IMR-90 (cell line): Measurements from ENCODE around the gene TLK2. TPM values are rescaled to one million over a fixed set of nuclear protein-coding genes. Genes with fewer than 3 reads are reported as not detected.

Source experiments
- ATAC-seq: fragments of 200-7000 bp; cut with Tn5 transposase; 2 replicates; pipeline ENCODE4 v1.9.1; 2020; ENCODE audit warnings: low read depth, mild to moderate bottlenecking, moderate library complexity
- BruUV-seq: library from RNA; stranded (reverse); fragments of 400-500 nt; replicated peaks from 2 replicates; lab custom pipeline; 2021; lab: Mats Ljungman, UMichigan
- CTCF ChIA-PET: fragments of 300-600 bp; formaldehyde crosslinking; extraction: SDS; loops from one replicate; lab custom pipeline; 2021; ENCODE audit warnings: antibody characterized with exemption; lab: Yijun Ruan, JAX
- POLR2A ChIA-PET: fragments of 300-600 bp; sonication (Branson Sonifier 250); formaldehyde crosslinking; loops from one replicate; lab custom pipeline; 2022; ENCODE audit warnings: antibody characterized with exemption; ENCODE audit not compliant: unreplicated experiment; lab: Charles Lee
- DNase-seq: peaks from one replicate; pipeline ENCODE4 v3.0.0; 2013
- H2AFZ ChIP-seq: replicated peaks from 2 replicates; pipeline ENCODE3; 2013; ENCODE audit warnings: low read length, mild to moderate bottlenecking; ENCODE audit not compliant: poor library complexity
- H2AK5ac ChIP-seq: 2 replicates; pipeline ENCODE4 v1.6.1; 2013; ENCODE audit warnings: low read depth, low read length, inconsistent platforms
- H2AK9ac ChIP-seq: replicated peaks from 2 replicates; pipeline ENCODE3; 2013; ENCODE audit warnings: mild to moderate bottlenecking, low read depth, low read length, moderate library complexity; ENCODE audit not compliant: poor library complexity
- H2BK120ac ChIP-seq: 2 replicates; pipeline ENCODE4 v1.6.1; 2013; ENCODE audit warnings: low read depth, low read length, inconsistent platforms
- H2BK15ac ChIP-seq: 3 replicates; pipeline ENCODE4 v1.6.1; 2013; ENCODE audit warnings: low read depth, low read length, inconsistent platforms
- H2BK20ac ChIP-seq: 2 replicates; pipeline ENCODE4 v1.6.1; 2013; ENCODE audit warnings: low read depth, mild to moderate bottlenecking, inconsistent platforms, low read length, moderate library complexity
- H2BK5ac ChIP-seq: 2 replicates; pipeline ENCODE4 v1.6.1; 2013; ENCODE audit warnings: mild to moderate bottlenecking, low read depth, low read length, inconsistent platforms; ENCODE audit not compliant: poor library complexity, severe bottlenecking
- H3K14ac ChIP-seq: replicated peaks from 2 replicates; pipeline ENCODE4 v1.6.1; 2013; ENCODE audit warnings: low read depth, low read length, inconsistent platforms
- H3K18ac ChIP-seq: 2 replicates; pipeline ENCODE4 v1.6.1; 2013; ENCODE audit warnings: low read depth, low read length, control low read depth
- H3K23ac ChIP-seq: 2 replicates; pipeline ENCODE4 v1.6.1; 2013; ENCODE audit warnings: low read depth, low read length, inconsistent platforms
- H3K27ac ChIP-seq: 2 replicates; pipeline ENCODE4 v1.5.1; 2013; ENCODE audit warnings: mild to moderate bottlenecking, control low read depth, low read length; ENCODE audit not compliant: insufficient read depth
- H3K27me3 ChIP-seq: 2 replicates; pipeline ENCODE4 v1.6.1; 2013; ENCODE audit warnings: low read length; ENCODE audit not compliant: control insufficient read depth, insufficient read depth
- H3K36me3 ChIP-seq: 2 replicates; pipeline ENCODE4 v1.6.1; 2013; ENCODE audit warnings: low read length, mixed read lengths; ENCODE audit not compliant: control insufficient read depth, insufficient read depth
- H3K4ac ChIP-seq: 2 replicates; pipeline ENCODE4 v1.6.1; 2013; ENCODE audit warnings: low read depth, low read length, inconsistent platforms
- H3K4me1 ChIP-seq: 2 replicates; pipeline ENCODE4 v1.6.1; 2013; ENCODE audit warnings: low read length, mixed read lengths; ENCODE audit not compliant: control insufficient read depth, insufficient read depth
- H3K4me2 ChIP-seq: 2 replicates; pipeline ENCODE4 v1.6.1; 2013; ENCODE audit warnings: low read depth, mild to moderate bottlenecking, control low read depth, low read length, moderate library complexity
- H3K4me3 ChIP-seq: 2 replicates; pipeline ENCODE4 v1.5.1; 2013; ENCODE audit warnings: low read depth, mild to moderate bottlenecking, control low read depth, low read length, moderate library complexity; ENCODE audit not compliant: insufficient read depth
- H3K56ac ChIP-seq: 2 replicates; pipeline ENCODE4 v1.6.1; 2013; ENCODE audit warnings: low read length, inconsistent platforms; ENCODE audit not compliant: insufficient read depth; ENCODE audit errors: extremely low read depth
- H3K79me1 ChIP-seq, 2 experiments: 2 replicates each; pipeline ENCODE4 v1.6.1; 2013; ENCODE audit warnings: low read length in 2 of 2, inconsistent platforms in 1 of 2, low read depth in 1 of 2
- H3K9ac ChIP-seq: 2 replicates; pipeline ENCODE4 v1.6.1; 2013; ENCODE audit warnings: low read depth, low read length, control low read depth
- H3K9me1 ChIP-seq: 2 replicates; pipeline ENCODE4 v1.6.1; 2013; ENCODE audit warnings: low read length, inconsistent platforms; ENCODE audit not compliant: insufficient read depth
- H3K9me3 ChIP-seq: 2 replicates; pipeline ENCODE4 v1.6.1; 2013; ENCODE audit warnings: low read length; ENCODE audit not compliant: control insufficient read depth, insufficient read depth
- H4K20me1 ChIP-seq: 2 replicates; pipeline ENCODE4 v1.6.1; 2013; ENCODE audit warnings: low read length, inconsistent platforms; ENCODE audit not compliant: insufficient read depth
- H4K5ac ChIP-seq: 2 replicates; pipeline ENCODE4 v1.6.1; 2013; ENCODE audit warnings: mild to moderate bottlenecking, low read depth, low read length, control low read depth
- H4K8ac ChIP-seq, 2 experiments: 2 replicates each; pipeline ENCODE4 v1.6.1; 2013; ENCODE audit warnings: low read depth in 2 of 2, low read length in 2 of 2, control low read depth in 1 of 2, inconsistent platforms in 1 of 2
- H4K91ac ChIP-seq: 2 replicates; pipeline ENCODE4 v1.6.1; 2013; ENCODE audit warnings: low read depth, low read length, inconsistent platforms; ENCODE audit not compliant: insufficient read depth
- CEBPB ChIP-seq: IDR thresholded peaks from 2 replicates; pipeline ENCODE4 v1.6.1; 2012; ENCODE audit warnings: low read depth, low read length, improper control_type of control experiment
- MAFK ChIP-seq: IDR thresholded peaks from 2 replicates; pipeline ENCODE4 v1.6.1; 2012; ENCODE audit warnings: low read depth, low read length, improper control_type of control experiment
- RAD21 ChIP-seq: IDR thresholded peaks from 2 replicates; pipeline ENCODE4 v1.6.1; 2012; ENCODE audit warnings: low read length, improper control_type of control experiment
- WGBS, 2 experiments: methylation state at CpG; one replicate each; pipeline versions ENCODE4 v1.1.5 to v1.1.7; 2013; ENCODE audit warnings: missing lambda C conversion rate in 2 of 2; ENCODE audit not compliant: insufficient read length in 1 of 2; ENCODE audit errors: extremely low coverage in 2 of 2; 5-methylcytosine and 5-hydroxymethylcytosine counted together
- dilution Hi-C: fragments of 300-500 bp; cut with HindIII; formaldehyde crosslinking; loops from one replicate; pipeline ENCODE4 v1.14.3; 2018; ENCODE audit warnings: low sequenced_read_pairs; ENCODE audit not compliant: unreplicated experiment
- in situ Hi-C: fragments of 300-500 bp; cut with MboI; formaldehyde crosslinking; loops from 3 replicates; pipeline ENCODE4 v1.14.3; 2019; ENCODE audit warnings: low sequenced_read_pairs, inconsistent platforms, mixed read lengths
- intact Hi-C: fragments of 100-400 bp; cut with micrococcal nuclease; formaldehyde crosslinking; loops from 2 replicates; pipeline ENCODE4 v1.10.0; 2022
- polyA plus RNA-seq, 3 experiments: library from polyadenylated mRNA; depleted of rRNA; stranded (reverse); fragments of >200 nt; gene quantifications; 2 replicates each; pipeline ENCODE4 v1.2.3, GENCODE V29; 2012; ENCODE audit warnings: low replicate concordance in 1 of 3
- total RNA-seq: library from RNA; depleted of rRNA; stranded (reverse); fragments of >200 nt; gene quantifications from 2 replicates; pipeline ENCODE4 v1.2.3, GENCODE V29; 2012

TLK2 gene
- total and polyA plus RNA-seq, 2 of the 4 experiments (the other 2 are of a cell fraction): 35.7 to 39.4 TPM

GRCh38 chr17:62660629-62661118 lies 182.0 kb downstream of the TLK2 start:
- H3K9ac ChIP-seq: no peak overlapping the region
- no peak overlapping the region for H4K5ac ChIP-seq
- BruUV-seq: no TSS peak
- H3K79me1 ChIP-seq: peaks cover 49 to 88% of the 10 kb centered on the region in 2 experiments
- H3K4ac ChIP-seq: no peak overlapping the region
- in situ Hi-C loops: no loop called here
- H2AK5ac ChIP-seq: no peak overlapping the region
- peaks cover 24% of the 10 kb centered on the region for H3K36me3 ChIP-seq
- no peak overlapping the region for H3K27ac ChIP-seq
- peaks cover 24% of the 10 kb centered on the region for H3K9me1 ChIP-seq
- dilution Hi-C loops: no loop called here
- no peaks in the 10 kb centered on the region; the same call in 1 of the 2 replicates for H3K9me3 ChIP-seq
- H2BK15ac ChIP-seq: no peak overlapping the region
- H3K18ac ChIP-seq: no peak overlapping the region
- peaks cover 2% of the 10 kb centered on the region; the same call in 1 of the 2 replicates for H3K4me1 ChIP-seq
- TF ChIP-seq RAD21 (no peak), MAFK (no peak), CEBPB (no peak)
- H3K4me2 ChIP-seq: no peak overlapping the region
- peaks cover 60% of the 10 kb centered on the region for H4K20me1 ChIP-seq
- H2BK20ac ChIP-seq: no peak overlapping the region
- no peak overlapping the region for H2AFZ ChIP-seq
- H4K8ac ChIP-seq: no peak overlapping the region
- no peaks in the 10 kb centered on the region for H3K27me3 ChIP-seq
- WGBS, 2 experiments: 100% methylated on average over 1 of the region's 2 CpGs; no CpG with 5 or more reads in 1 of the 2 experiments
- no peak overlapping the region for H2BK120ac ChIP-seq
- H3K4me3 ChIP-seq: no peak overlapping the region
- intact Hi-C loops: no loop called here
- H2BK5ac ChIP-seq: no peak overlapping the region
- ChIA-PET CTCF (no interaction called here), POLR2A (interaction anchor here (0.6 kb wide), 1 partner anchor 8 kb away, joined by 7 read pairs; no protein-coding TSS in a partner anchor)
- no peak overlapping the region for H3K23ac ChIP-seq
- no peak overlapping the region for H3K14ac ChIP-seq
- H3K56ac ChIP-seq: no peak overlapping the region
- no peak for DNase-seq
- H2AK9ac ChIP-seq: no peak overlapping the region
- no peak for ATAC-seq
- no peak overlapping the region for H4K91ac ChIP-seq
